Type B pancreatic cell (in vitro differentiated cells): ENCODE measurements around the gene GRID2. TPM values are rescaled to one million over a fixed set of nuclear protein-coding genes. Genes with fewer than 3 reads are reported as not detected.

ENCODE experiments used
- DNase-seq: peaks from one replicate; pipeline ENCODE4 v3.0.0; 2021; ENCODE audit warnings: mixed read lengths; ENCODE audit not compliant: unreplicated experiment; ENCODE audit errors: extremely low spot score
- H3K27ac Mint-ChIP-seq: 2 replicates; pipeline ENCODE4 v1.8.0; 2021; ENCODE audit warnings: mild to moderate bottlenecking, mixed read lengths
- H3K27me3 Mint-ChIP-seq: 2 replicates; pipeline ENCODE4 v1.8.0; 2021; ENCODE audit warnings: mixed read lengths
- H3K36me3 Mint-ChIP-seq: 2 replicates; pipeline ENCODE4 v1.8.0; 2021; ENCODE audit warnings: mixed read lengths
- H3K4me1 Mint-ChIP-seq: one replicate; pipeline ENCODE4 v1.8.0; 2021; ENCODE audit warnings: mixed read lengths; ENCODE audit not compliant: unreplicated experiment
- H3K4me3 Mint-ChIP-seq: 2 replicates; pipeline ENCODE4 v1.8.0; 2021; ENCODE audit warnings: mild to moderate bottlenecking, mixed read lengths
- H3K9me3 Mint-ChIP-seq: 2 replicates; pipeline ENCODE4 v1.8.0; 2021; ENCODE audit warnings: mixed read lengths
- CTCF ChIP-seq: fragments of 200-600 bp; sonication (generic); conservative IDR thresholded peaks from 2 replicates; pipeline ENCODE4 v1.5.0; 2021; ENCODE audit warnings: antibody characterized with exemption, mild to moderate bottlenecking
- total RNA-seq: library from RNA; stranded (reverse); gene quantifications from 2 replicates; pipeline ENCODE4 v1.2.1, GENCODE V29; 2021; ENCODE audit warnings: low replicate concordance

Gene GRID2
- total RNA-seq, 1 donor from 2014 or later = 1.7 TPM

- Mint-ChIP-seq H3K4me3 (peak overlapping the region; percentile 93), H3K9me3 (no peaks in the 10 kb centered on the region), H3K27ac (no peak overlapping the region), H3K36me3 (no peaks in the 10 kb centered on the region), H3K4me1 (peaks cover 15% of the 10 kb centered on the region), H3K27me3 (peaks cover 75% of the 10 kb centered on the region)
- TF ChIP-seq CTCF = no peak
- no peak for DNase-seq
These were observed 2.2 kb downstream of the GRID2 start for GRCh38 chr4:92305878-92306520.

- peaks cover 73% of the 10 kb centered on the region for H3K27me3 Mint-ChIP-seq
These were observed 3.4 kb downstream of the GRID2 start for GRCh38 chr4:92307181-92307580.

GRCh38 chr4:92307866-92308265 lies 4.1 kb downstream of the GRID2 start:
- DNase-seq = no peak
- TF ChIP-seq CTCF = no peak
- Mint-ChIP-seq H3K36me3 (no peaks in the 10 kb centered on the region), H3K27ac (no peak overlapping the region), H3K4me3 (no peak overlapping the region), H3K9me3 (peaks cover 4% of the 10 kb centered on the region), H3K4me1 (peaks cover 15% of the 10 kb centered on the region), H3K27me3 (peaks cover 73% of the 10 kb centered on the region)

More at GRCh38 chr4:92307181-92307580, 3.4 kb downstream of the GRID2 start:
- Mint-ChIP-seq H3K4me1 (peaks cover 15% of the 10 kb centered on the region), H3K4me3 (no peak overlapping the region), H3K36me3 (no peaks in the 10 kb centered on the region), H3K27ac (no peak overlapping the region), H3K9me3 (no peaks in the 10 kb centered on the region)
- no peak for TF ChIP-seq CTCF
- DNase-seq = no peak

- no peak overlapping the region for H3K27ac Mint-ChIP-seq
- H3K4me3 Mint-ChIP-seq = no peak overlapping the region
- H3K27me3 Mint-ChIP-seq = peaks cover 16% of the 10 kb centered on the region
- peaks cover 4% of the 10 kb centered on the region for H3K9me3 Mint-ChIP-seq
- H3K36me3 Mint-ChIP-seq = no peaks in the 10 kb centered on the region
- H3K4me1 Mint-ChIP-seq = no peaks in the 10 kb centered on the region
- DNase-seq = no peak
- no peak for TF ChIP-seq CTCF
These were observed 13.3 kb downstream of the GRID2 start for GRCh38 chr4:92317047-92317446.

- DNase-seq = no peak
- Mint-ChIP-seq H3K9me3 (no peaks in the 10 kb centered on the region), H3K4me3 (no peak overlapping the region), H3K27ac (no peak overlapping the region), H3K27me3 (peaks cover 4% of the 10 kb centered on the region), H3K36me3 (no peaks in the 10 kb centered on the region), H3K4me1 (no peaks in the 10 kb centered on the region)
- no peak for TF ChIP-seq CTCF
These were observed 24.3 kb downstream of the GRID2 start for GRCh38 chr4:92328095-92328494.
